HFFc6 (cell line): ENCODE measurements around the gene NEK7. TPM values are rescaled to one million over a fixed set of nuclear protein-coding genes. Genes with fewer than 3 reads are reported as not detected.

Experiments used
- DNase-seq: peaks from one replicate; pipeline ENCODE4 v3.0.0-alpha.2; 2018
- H3K27ac Mint-ChIP-seq: 2 replicates; pipeline ENCODE4 v1.8.0; 2020; ENCODE audit warnings: mild to moderate bottlenecking, mixed read lengths
- H3K27me3 Mint-ChIP-seq: 2 replicates; pipeline ENCODE4 v1.8.0; 2021; ENCODE audit warnings: mild to moderate bottlenecking, moderate library complexity, mixed read lengths; ENCODE audit not compliant: insufficient read depth
- H3K36me3 Mint-ChIP-seq: 2 replicates; pipeline ENCODE4 v1.8.0; 2021; ENCODE audit warnings: low read depth, mixed read lengths
- H3K4me1 Mint-ChIP-seq: 2 replicates; pipeline ENCODE4 v1.8.0; 2020; ENCODE audit warnings: low read depth, mixed read lengths
- H3K4me3 Mint-ChIP-seq: 2 replicates; pipeline ENCODE4 v1.8.0; 2020; ENCODE audit warnings: mild to moderate bottlenecking, moderate library complexity, mixed read lengths
- H3K9me3 Mint-ChIP-seq: 2 replicates; pipeline ENCODE4 v1.8.0; 2020; ENCODE audit warnings: mild to moderate bottlenecking, mixed read lengths
- CTCF ChIP-seq: fragments of 200-600 bp; sonication (generic); IDR thresholded peaks from 2 replicates; pipeline ENCODE4 v1.5.0; 2021; ENCODE audit warnings: antibody characterized with exemption, mild to moderate bottlenecking
- total RNA-seq, 6 experiments: library from RNA; stranded (reverse); fragmentation: NEBNext Ultra II Directional; extraction: Animal tissue kit (Norgen Biotek cat#: 25700); gene quantifications; 2 replicates in 1 of 6; 3 replicates in 5 of 6; pipeline ENCODE4 v1.2.3, GENCODE V29; 2021

The NEK7 gene
- total RNA-seq, 6 experiments from 2014 or later = 452 to 692 (median 485) TPM

DNA sequence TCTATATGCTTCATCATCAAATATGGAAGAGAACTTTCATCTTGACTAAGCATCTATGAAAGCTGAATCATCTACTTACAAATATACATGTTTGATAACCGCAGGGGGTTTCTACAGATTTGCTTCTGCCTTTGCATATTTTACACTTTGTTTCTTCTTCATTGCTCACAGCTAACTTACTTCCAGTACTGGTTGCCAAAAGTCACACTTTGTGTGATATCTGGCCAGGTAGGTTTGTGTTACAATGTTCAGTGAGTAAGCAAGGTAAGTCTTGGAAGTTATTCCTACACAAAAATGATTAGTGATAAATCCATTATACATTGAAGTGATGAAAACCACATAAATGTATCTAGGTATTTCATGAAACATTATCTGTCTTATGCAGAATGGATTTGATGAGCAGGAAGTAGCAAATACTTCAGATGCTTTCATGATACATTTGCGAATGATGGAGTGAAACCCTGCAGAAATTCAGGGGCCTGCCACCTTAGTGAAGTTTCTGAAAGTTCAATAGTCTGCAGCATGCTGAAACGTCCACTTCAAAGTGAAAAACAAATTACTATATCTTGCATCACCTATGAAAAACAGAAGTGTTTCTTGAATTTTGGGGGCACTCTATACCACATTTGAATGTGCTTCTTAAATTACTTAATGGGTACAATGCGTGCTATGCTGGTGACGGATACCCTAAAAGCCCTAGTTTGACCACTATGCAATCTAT is 196.3 kb downstream of the NEK7 start:
- Mint-ChIP-seq H3K27ac (no peak overlapping the region), H3K36me3 (no peaks in the 10 kb centered on the region), H3K4me3 (no peak overlapping the region), H3K9me3 (no peaks in the 10 kb centered on the region), H3K4me1 (no peaks in the 10 kb centered on the region; the same call in 1 of the 2 replicates), H3K27me3 (no peaks in the 10 kb centered on the region; the same call in 1 of the 2 replicates)
- TF ChIP-seq CTCF = no peak
- no peak for DNase-seq

DNA sequence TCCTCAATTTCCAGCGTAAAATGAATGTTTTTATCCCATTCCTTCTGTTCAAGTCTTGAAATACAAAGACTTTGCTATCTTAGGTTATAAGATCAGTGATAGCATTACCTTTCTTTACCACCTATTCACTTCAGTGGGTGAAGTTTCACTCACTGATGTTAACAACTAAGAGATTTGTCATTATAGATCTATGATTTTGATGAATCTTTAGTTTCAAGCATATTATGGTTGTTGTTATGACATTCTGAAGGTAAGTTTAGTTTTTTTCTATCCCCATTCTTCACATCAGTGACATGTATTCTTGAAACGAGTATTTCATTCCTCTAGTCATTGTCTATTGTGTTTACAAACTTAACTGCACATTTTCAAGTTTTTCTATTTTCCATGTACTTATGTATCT is 201.1 kb downstream of the NEK7 start:
- Mint-ChIP-seq H3K4me1 (peaks cover 19% of the 10 kb centered on the region), H3K4me3 (no peak overlapping the region)

GRCh38 chr1:198359024-198359653 is 202.3 kb downstream of the NEK7 start:
- H3K9me3 Mint-ChIP-seq = no peaks in the 10 kb centered on the region
- no peak for DNase-seq
- peak; percentile 75 for TF ChIP-seq CTCF
- peaks cover 1% of the 10 kb centered on the region; the same call in 1 of the 2 replicates for H3K27me3 Mint-ChIP-seq
- H3K4me3 Mint-ChIP-seq = no peak overlapping the region
- no peaks in the 10 kb centered on the region for H3K36me3 Mint-ChIP-seq
- no peak overlapping the region for H3K27ac Mint-ChIP-seq
- H3K4me1 Mint-ChIP-seq = peaks cover 19% of the 10 kb centered on the region

More for the DNA sequence above, 201.1 kb downstream of the NEK7 start:
- no peaks in the 10 kb centered on the region for H3K9me3 Mint-ChIP-seq
- no peak for DNase-seq
- peaks cover 1% of the 10 kb centered on the region; the same call in 1 of the 2 replicates for H3K27me3 Mint-ChIP-seq
- TF ChIP-seq CTCF = no peak
- no peaks in the 10 kb centered on the region for H3K36me3 Mint-ChIP-seq
- no peak overlapping the region for H3K27ac Mint-ChIP-seq

DNA sequence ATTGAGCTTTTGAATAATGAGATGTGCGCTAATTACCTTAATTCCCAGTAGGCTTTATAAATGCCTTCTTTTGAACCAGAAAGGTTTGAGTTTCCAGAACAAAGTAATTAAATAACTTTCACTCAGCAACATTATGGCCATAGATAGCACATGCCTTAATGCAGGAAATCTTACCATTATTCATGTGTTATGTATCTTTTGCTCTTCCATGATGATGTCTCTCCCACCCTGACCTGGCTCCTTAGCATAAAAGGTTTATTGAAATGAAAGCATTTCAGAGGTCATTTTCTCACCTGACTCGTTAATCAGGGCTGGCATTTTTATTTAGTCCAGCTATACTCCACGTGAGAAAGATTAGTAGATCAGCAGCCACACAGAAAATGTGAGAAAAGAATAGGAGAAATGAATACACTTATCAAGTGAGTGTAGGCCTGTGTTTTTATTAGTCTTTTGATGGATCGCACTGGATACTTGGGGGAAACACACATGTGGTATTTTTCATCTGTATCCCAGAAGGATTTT is 203.5 kb downstream of the NEK7 start:
- H3K4me3 Mint-ChIP-seq = no peak overlapping the region
- H3K27me3 Mint-ChIP-seq = peaks cover 1% of the 10 kb centered on the region; the same call in 1 of the 2 replicates
- H3K36me3 Mint-ChIP-seq = no peaks in the 10 kb centered on the region
- no peak overlapping the region for H3K27ac Mint-ChIP-seq
- DNase-seq = no peak
- H3K4me1 Mint-ChIP-seq = peaks cover 19% of the 10 kb centered on the region
- TF ChIP-seq CTCF = no peak
- no peaks in the 10 kb centered on the region for H3K9me3 Mint-ChIP-seq

DNA sequence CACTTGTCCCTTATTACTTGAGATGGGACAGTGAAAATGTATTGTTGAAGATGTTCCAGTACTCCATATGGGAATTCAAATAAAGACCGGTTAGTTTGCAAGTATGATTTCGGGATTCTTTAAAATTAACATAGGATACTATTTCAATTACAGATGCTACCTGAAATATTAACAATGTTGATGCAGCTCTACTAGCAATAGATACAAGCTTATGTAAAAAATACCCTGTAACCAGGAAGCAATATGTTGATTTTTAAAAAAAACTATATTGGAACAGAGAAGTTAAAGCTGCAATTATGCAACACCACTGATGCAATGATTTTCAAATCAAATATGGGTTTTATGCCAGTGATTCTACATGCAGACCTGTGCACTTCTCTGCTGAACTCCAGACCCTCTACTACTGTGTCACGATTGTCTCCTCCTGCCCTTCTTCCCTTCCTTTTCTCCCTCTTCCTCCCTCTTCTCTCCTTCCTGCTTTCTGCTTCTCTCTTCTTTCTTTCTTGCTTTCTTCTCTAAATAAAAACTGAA is 204.5 kb downstream of the NEK7 start:
- H3K27ac Mint-ChIP-seq = no peak overlapping the region
- H3K27me3 Mint-ChIP-seq = peaks cover 1% of the 10 kb centered on the region; the same call in 1 of the 2 replicates
- H3K4me3 Mint-ChIP-seq = no peak overlapping the region
- H3K9me3 Mint-ChIP-seq = no peaks in the 10 kb centered on the region
- DNase-seq = no peak
- peaks cover 22% of the 10 kb centered on the region for H3K4me1 Mint-ChIP-seq
- H3K36me3 Mint-ChIP-seq = no peaks in the 10 kb centered on the region
- TF ChIP-seq CTCF = no peak
